HepG2 (cell line): ENCODE measurements around the gene HES6. TPM values are rescaled to one million over a fixed set of nuclear protein-coding genes. Genes with fewer than 3 reads are reported as not detected.

ENCODE experiments used
- ATAD3A ChIP-seq: sonication (generic); formaldehyde crosslinking; IDR thresholded peaks from 2 replicates; pipeline ENCODE4 v1.4.0; 2020; ENCODE audit warnings: missing genetic modification reagents
- CCDC6 ChIP-seq: sonication (generic); formaldehyde crosslinking; IDR thresholded peaks from 2 replicates; pipeline ENCODE4 v1.8.1; 2022; ENCODE audit warnings: mild to moderate bottlenecking, missing genetic modification reagents, moderate library complexity
- FLYWCH1 ChIP-seq: sonication (generic); formaldehyde crosslinking; IDR thresholded peaks from 2 replicates; pipeline ENCODE4 v1.8.1; 2023; ENCODE audit warnings: mild to moderate bottlenecking, missing genetic modification reagents
- GMEB1 ChIP-seq: sonication (generic); formaldehyde crosslinking; IDR thresholded peaks from 2 replicates; pipeline ENCODE4 v1.5.1; 2020; ENCODE audit warnings: missing genetic modification reagents, mild to moderate bottlenecking, borderline replicate concordance
- HDAC1 ChIP-seq: sonication (generic); formaldehyde crosslinking; IDR thresholded peaks from 2 replicates; pipeline ENCODE4 v1.5.1; 2020; ENCODE audit warnings: mild to moderate bottlenecking, missing genetic modification reagents
- HMG20A ChIP-seq: IDR thresholded peaks from 2 replicates; pipeline ENCODE4 v1.6.1; 2016; ENCODE audit warnings: borderline replicate concordance
- MED13 ChIP-seq: sonication (generic); formaldehyde crosslinking; IDR thresholded peaks from 2 replicates; pipeline ENCODE4 v1.5.0; 2020; ENCODE audit warnings: missing genetic modification reagents
- MTERF4 ChIP-seq: sonication (generic); formaldehyde crosslinking; IDR thresholded peaks from 2 replicates; pipeline ENCODE4 v1.8.0; 2023; ENCODE audit warnings: mild to moderate bottlenecking, missing genetic modification reagents
- MYPOP ChIP-seq: sonication (generic); formaldehyde crosslinking; IDR thresholded peaks from 2 replicates; pipeline ENCODE4 v1.8.1; 2023; ENCODE audit warnings: mild to moderate bottlenecking, moderate library complexity, missing genetic modification reagents
- NCOR1 ChIP-seq: fragments of 200-600 bp; sonication (generic); IDR thresholded peaks from 2 replicates; pipeline ENCODE4 v1.7.0; 2017; ENCODE audit warnings: antibody characterized with exemption, low read length, borderline replicate concordance
- NFKBIZ ChIP-seq: IDR thresholded peaks from 2 replicates; pipeline ENCODE4 v1.6.1; 2018; ENCODE audit warnings: missing genetic modification reagents, missing compliant biosample characterization
- NFRKB ChIP-seq: fragments of 450-650 bp; IDR thresholded peaks from 2 replicates; pipeline ENCODE4 v1.6.1; 2017
- REL ChIP-seq: sonication (generic); formaldehyde crosslinking; conservative IDR thresholded peaks from 2 replicates; pipeline ENCODE4 v1.8.0; 2022; ENCODE audit warnings: mild to moderate bottlenecking, missing genetic modification reagents, moderate library complexity
- SRY ChIP-seq: sonication (generic); formaldehyde crosslinking; IDR thresholded peaks from 2 replicates; pipeline ENCODE4 v1.8.0; 2022; ENCODE audit warnings: mild to moderate bottlenecking, missing genetic modification reagents
- THAP9 ChIP-seq: sonication (generic); formaldehyde crosslinking; IDR thresholded peaks from 2 replicates; pipeline ENCODE4; 2020; ENCODE audit warnings: missing genetic modification reagents, mild to moderate bottlenecking, borderline replicate concordance
- U2AF1 ChIP-seq: fragments of 200-400 bp; formaldehyde crosslinking; optimal IDR thresholded peaks from 2 replicates; pipeline ENCODE3; 2017; ENCODE audit warnings: mild to moderate bottlenecking, low read depth, low read length
- ZFP1 ChIP-seq: IDR thresholded peaks from 2 replicates; pipeline ENCODE4 v1.6.1; 2016
- ZNF17 ChIP-seq: sonication (generic); formaldehyde crosslinking; IDR thresholded peaks from 2 replicates; pipeline ENCODE4 v1.5.0; 2020; ENCODE audit warnings: mild to moderate bottlenecking, missing genetic modification reagents
- ZNF383 ChIP-seq: sonication (generic); formaldehyde crosslinking; IDR thresholded peaks from 2 replicates; pipeline ENCODE4 v1.4.0; 2020; ENCODE audit warnings: missing genetic modification reagents, mild to moderate bottlenecking, borderline replicate concordance
- ZNF44 ChIP-seq: sonication (generic); formaldehyde crosslinking; IDR thresholded peaks from 2 replicates; pipeline ENCODE4 v1.5.1; 2020; ENCODE audit warnings: mild to moderate bottlenecking, missing genetic modification reagents
- ZNF451 ChIP-seq: sonication (generic); formaldehyde crosslinking; IDR thresholded peaks from 2 replicates; pipeline ENCODE4 v1.5.0; 2020; ENCODE audit warnings: mild to moderate bottlenecking, missing genetic modification reagents
- ZNF546 ChIP-seq: sonication (generic); formaldehyde crosslinking; conservative IDR thresholded peaks from 2 replicates; pipeline ENCODE4 v1.8.1; 2023; ENCODE audit warnings: mild to moderate bottlenecking, missing genetic modification reagents
- ZNF724P ChIP-seq: sonication (generic); formaldehyde crosslinking; IDR thresholded peaks from 2 replicates; pipeline ENCODE4 v1.8.0; 2022; ENCODE audit warnings: missing genetic modification reagents, borderline replicate concordance
- ZSCAN21 ChIP-seq: sonication (generic); formaldehyde crosslinking; IDR thresholded peaks from 2 replicates; pipeline ENCODE4 v1.8.0; 2022; ENCODE audit warnings: mild to moderate bottlenecking, missing genetic modification reagents, moderate library complexity, borderline replicate concordance
- polyA plus RNA-seq, 8 experiments: library from polyadenylated mRNA; depleted of rRNA in 3 of 8; stranded (reverse) in 7 of 8; unstranded in 1 of 8; fragments of >200 nt; fragmentation: Illumina TruSeq in 4 of 8; extraction: Trizol in 4 of 8; gene quantifications; 2 replicates each; pipeline versions ENCODE4 v1.2.1 to v1.2.3, GENCODE V29; 2011 to 2016; ENCODE audit warnings: low read depth in 4 of 8, missing spikeins in 1 of 8, mixed read lengths in 1 of 8; ENCODE audit not compliant: insufficient read depth in 1 of 8
- total RNA-seq, 5 experiments: library from RNA; depleted of rRNA; stranded (reverse); fragments of >200 nt; fragmentation: Illumina TruSeq; extraction: Trizol; gene quantifications; 2 replicates each; pipeline ENCODE4 v1.2.3, GENCODE V29; 2016; ENCODE audit warnings: low read depth in 1 of 5

Gene HES6
- total and polyA plus RNA-seq, 2 of the 13 experiments (the other 11 are each of a cell fraction or from before 2014, with no cell fraction given) = 19.5 to 82.8 TPM

GRCh38 chr2:238238766-238239542 is 884 bp downstream of the HES6 start (continued):
- TF ChIP-seq GMEB1 (CRISPR knock-in tag) = peak; percentile 54; the same call in 1 of the 2 replicates
- no peak for TF ChIP-seq NFRKB
- TF ChIP-seq SRY (CRISPR knock-in tag) = peak; percentile 100
- peak; percentile 93; the same call in 1 of the 2 replicates for TF ChIP-seq FLYWCH1
- no peak for TF ChIP-seq ZNF383 (CRISPR knock-in tag)
- TF ChIP-seq ZNF724P = peak; percentile 99
- 0 out of 2 replicates have a peak, but pooled peaks have one; percentile 42 for TF ChIP-seq HDAC1
- TF ChIP-seq NCOR1 = no peak
- peak; percentile 95; the same call in 1 of the 2 replicates for TF ChIP-seq MED13 (CRISPR knock-in tag)
- TF ChIP-seq ZNF451 (CRISPR knock-in tag) = peak; percentile 97
- 0 out of 2 replicates have a peak, but pooled peaks have one; percentile 40 for TF ChIP-seq HMG20A
- peak; percentile 99; the same call in 1 of the 2 replicates for TF ChIP-seq MTERF4 (CRISPR knock-in tag)
- no peak for TF ChIP-seq U2AF1
- peak; percentile 99 for TF ChIP-seq ZSCAN21
- TF ChIP-seq ZNF546 (CRISPR knock-in tag) = peak; percentile 100
- peak; percentile 95 for TF ChIP-seq ZNF44 (CRISPR knock-in tag)
- TF ChIP-seq ZFP1 (CRISPR knock-in tag) = peak; percentile 29; the same call in 1 of the 2 replicates
- 0 out of 2 replicates have a peak, but pooled peaks have one; percentile 56 for TF ChIP-seq MYPOP (CRISPR knock-in tag)
- peak; percentile 85 for TF ChIP-seq NFKBIZ
- peak; percentile 93 for TF ChIP-seq ZNF17
- TF ChIP-seq ATAD3A = peak; percentile 70; the same call in 1 of the 2 replicates
- peak; percentile 96; the same call in 1 of the 2 replicates for TF ChIP-seq CCDC6 (CRISPR knock-in tag)
- TF ChIP-seq REL (CRISPR knock-in tag) = peak; percentile 96
- peak; percentile 86 for TF ChIP-seq THAP9 (CRISPR knock-in tag)
